ENCODE measurements around the gene EPHA5. TPM values are rescaled to one million over a fixed set of nuclear protein-coding genes. Genes with fewer than 3 reads are reported as not detected.
A peak's percentile ranks its signal among the peaks of the same experiment; 100 is the strongest.

Gene EPHA5
- total RNA-seq, 1 donor from 2014 or later = 1.2 TPM

GRCh38 chr4:65668201-65669089 is 1.8 kb downstream of the EPHA5 start:
- DNase-seq (ENCODE audit: low read depth) = peak; percentile 63
- Histone ChIP-seq H3K79me2 (ENCODE audit: insufficient read depth, low read length) (peaks cover 92% of the 10 kb centered on the region), H3K9ac (ENCODE audit: low read length) (peak overlapping the region; percentile 97), H3K9me3 (ENCODE audit: insufficient read depth, low read depth, low read length) (no peaks in the 10 kb centered on the region), H3K4me1 (ENCODE audit: insufficient read depth, low read length) (peaks cover 20% of the 10 kb centered on the region), H3K4me3 (ENCODE audit: insufficient read depth, low read depth, low read length) (peak overlapping the region; percentile 76), H2AFZ (ENCODE audit: low read depth, low read length) (peak overlapping the region; percentile 84), H3K4me2 (ENCODE audit: low read length) (peak overlapping the region; percentile 99), H3K36me3 (ENCODE audit: insufficient read depth, low read length) (no peaks in the 10 kb centered on the region), H3K27me3 (ENCODE audit: insufficient read depth, low read length) (no peaks in the 10 kb centered on the region), H4K20me1 (ENCODE audit: insufficient read depth, low read length) (peaks cover 11% of the 10 kb centered on the region), H3K27ac (ENCODE audit: low read depth, low read length) (peak overlapping the region; percentile 92)
- Mint-ChIP-seq H3K4me3 (ENCODE audit: unreplicated experiment) (peak overlapping the region; percentile 85), H3K27ac (ENCODE audit: unreplicated experiment) (peak overlapping the region; percentile 30), H3K27me3 (ENCODE audit: low read depth, unreplicated experiment) (peaks cover 28% of the 10 kb centered on the region), H3K9me3 (ENCODE audit: unreplicated experiment) (no peaks in the 10 kb centered on the region), H3K4me1 (ENCODE audit: low read depth, unreplicated experiment) (peaks cover 4% of the 10 kb centered on the region), H3K36me3 (ENCODE audit: low read depth, unreplicated experiment) (no peaks in the 10 kb centered on the region)
- FAIRE-seq = no peak
- TF ChIP-seq CTCF (IDR thresholded peaks at IDR 0.05; ENCODE audit: insufficient read depth, low read depth, low read length) (no peak), EZH2 (IDR thresholded peaks at IDR 0.05; ENCODE audit: insufficient read depth, low read length) (no peak)

- DNase-seq (ENCODE audit: low read depth) (no peak), FAIRE-seq (no peak)
- Histone ChIP-seq H2AFZ (ENCODE audit: low read depth, low read length) (peak overlapping the region; percentile 51), H3K4me3 (ENCODE audit: insufficient read depth, low read depth, low read length) (peak overlapping the region; percentile 76), H3K27ac (ENCODE audit: low read depth, low read length) (peak overlapping the region; percentile 92), H3K4me1 (ENCODE audit: insufficient read depth, low read length) (peaks cover 20% of the 10 kb centered on the region), H4K20me1 (ENCODE audit: insufficient read depth, low read length) (peaks cover 11% of the 10 kb centered on the region), H3K9ac (ENCODE audit: low read length) (peak overlapping the region; percentile 97), H3K79me2 (ENCODE audit: insufficient read depth, low read length) (peaks cover 92% of the 10 kb centered on the region), H3K36me3 (ENCODE audit: insufficient read depth, low read length) (no peaks in the 10 kb centered on the region), H3K27me3 (ENCODE audit: insufficient read depth, low read length) (no peaks in the 10 kb centered on the region), H3K4me2 (ENCODE audit: low read length) (peak overlapping the region; percentile 99), H3K9me3 (ENCODE audit: insufficient read depth, low read depth, low read length) (no peaks in the 10 kb centered on the region)
- Mint-ChIP-seq H3K9me3 (ENCODE audit: unreplicated experiment) (no peaks in the 10 kb centered on the region), H3K27ac (ENCODE audit: unreplicated experiment) (no peak overlapping the region), H3K4me3 (ENCODE audit: unreplicated experiment) (peak overlapping the region; percentile 85), H3K27me3 (ENCODE audit: low read depth, unreplicated experiment) (peaks cover 23% of the 10 kb centered on the region), H3K36me3 (ENCODE audit: low read depth, unreplicated experiment) (no peaks in the 10 kb centered on the region), H3K4me1 (ENCODE audit: low read depth, unreplicated experiment) (peaks cover 4% of the 10 kb centered on the region)
- no peak for TF ChIP-seq CTCF (IDR thresholded peaks at IDR 0.05; ENCODE audit: insufficient read depth, low read depth, low read length)
- no peak for TF ChIP-seq EZH2 (IDR thresholded peaks at IDR 0.05; ENCODE audit: insufficient read depth, low read length)
Measured at GRCh38 chr4:65667506-65668041, 2.7 kb downstream of the EPHA5 start.

Measured in astrocyte (in vitro differentiated cells and primary cell).